ENCODE results near the gene NTHL1. TPM values are rescaled to one million over a fixed set of nuclear protein-coding genes. Genes with fewer than 3 reads are reported as not detected.

NTHL1 gene
- 13.6 TPM for total RNA-seq

GRCh38 chr16:2047330-2048115, at the start of gene NTHL1, which contains the start of gene TSC2:
NTHL1 (minus strand) TSS chr16:2047834; CDS start chr16:2047823, 11 bp downstream.
TSC2 (plus strand) TSS chr16:2047985; CDS start chr16:2048616, 631 bp downstream.
- Histone ChIP-seq H3K9me3 (ENCODE audit: control insufficient read depth in 3 of 3, low read length in 3 of 3) (no peaks in the 10 kb centered on the region), H3K27ac (ENCODE audit: low read depth, low read length) (peak within 1 kb of the TSS; percentile 25), H3K4me1 (ENCODE audit: control insufficient read depth in 3 of 3, insufficient read depth in 3 of 3, low read length in 3 of 3) (peaks cover 23 to 46% (median 36%) of the 10 kb centered on the region in 3 donors), H3K9ac (ENCODE audit: low read depth in 1 of 3, low read length in 3 of 3) (peak within 1 kb of the TSS; percentile 77 to 88 (median 86)), H3K36me3 (ENCODE audit: control insufficient read depth in 3 of 3, insufficient read depth in 3 of 3, low read length in 3 of 3) (peaks cover 9 to 13% (median 12%) of the 10 kb centered on the region in 3 donors), H3K4me3 (ENCODE audit: low read length in 3 of 3) (peak within 1 kb of the TSS; percentile 75 to 88 (median 85)), H3K27me3 (ENCODE audit: control insufficient read depth in 3 of 3, insufficient read depth in 3 of 3, low read length in 3 of 3) (no peaks in the 10 kb centered on the region)

GRCh38 chr16:2096853-2097595, 49.4 kb upstream of the NTHL1 start:
- H3K4me1 ChIP-seq (ENCODE audit: control insufficient read depth in 3 of 3, insufficient read depth in 3 of 3, low read length in 3 of 3), result peaks cover 0 to 7% (median 0%) of the 10 kb centered on the region in 3 donors
- H3K9ac ChIP-seq (ENCODE audit: low read depth in 1 of 3, low read length in 3 of 3), result no peak overlapping the region
- no peak overlapping the region for H3K27ac ChIP-seq (ENCODE audit: low read depth, low read length)
- H3K4me3 ChIP-seq (ENCODE audit: low read length in 3 of 3), result no peak overlapping the region
- no peaks in the 10 kb centered on the region for H3K27me3 ChIP-seq (ENCODE audit: control insufficient read depth in 3 of 3, insufficient read depth in 3 of 3, low read length in 3 of 3)
- H3K9me3 ChIP-seq (ENCODE audit: control insufficient read depth in 3 of 3, low read length in 3 of 3), result no peaks in the 10 kb centered on the region
- peaks cover 53 to 70% (median 64%) of the 10 kb centered on the region in 3 donors for H3K36me3 ChIP-seq (ENCODE audit: control insufficient read depth in 3 of 3, insufficient read depth in 3 of 3, low read length in 3 of 3)

GRCh38 chr16:2095918-2096582, 48.4 kb upstream of the NTHL1 start:
- no peak overlapping the region for H3K27ac ChIP-seq (ENCODE audit: low read depth, low read length)
- H3K27me3 ChIP-seq (ENCODE audit: control insufficient read depth in 3 of 3, insufficient read depth in 3 of 3, low read length in 3 of 3), result no peaks in the 10 kb centered on the region
- peaks cover 0 to 15% (median 3%) of the 10 kb centered on the region in 3 donors for H3K4me1 ChIP-seq (ENCODE audit: control insufficient read depth in 3 of 3, insufficient read depth in 3 of 3, low read length in 3 of 3)
- no peaks in the 10 kb centered on the region for H3K9me3 ChIP-seq (ENCODE audit: control insufficient read depth in 3 of 3, low read length in 3 of 3)
- peaks cover 58 to 70% (median 67%) of the 10 kb centered on the region in 3 donors for H3K36me3 ChIP-seq (ENCODE audit: control insufficient read depth in 3 of 3, insufficient read depth in 3 of 3, low read length in 3 of 3)
- no peak overlapping the region for H3K9ac ChIP-seq (ENCODE audit: low read depth in 1 of 3, low read length in 3 of 3)
- no peak overlapping the region for H3K4me3 ChIP-seq (ENCODE audit: low read length in 3 of 3)

GRCh38 chr16:2095315-2095853, 47.8 kb upstream of the NTHL1 start:
- H3K4me1 ChIP-seq (ENCODE audit: control insufficient read depth in 3 of 3, insufficient read depth in 3 of 3, low read length in 3 of 3), result peaks cover 4 to 21% (median 8%) of the 10 kb centered on the region in 3 donors
- H3K4me3 ChIP-seq (ENCODE audit: low read length in 3 of 3), result no peak overlapping the region
- H3K27me3 ChIP-seq (ENCODE audit: control insufficient read depth in 3 of 3, insufficient read depth in 3 of 3, low read length in 3 of 3), result no peaks in the 10 kb centered on the region
- H3K36me3 ChIP-seq (ENCODE audit: control insufficient read depth in 3 of 3, insufficient read depth in 3 of 3, low read length in 3 of 3), result peaks cover 60 to 67% (median 67%) of the 10 kb centered on the region in 3 donors
- no peak overlapping the region for H3K27ac ChIP-seq (ENCODE audit: low read depth, low read length)
- H3K9ac ChIP-seq (ENCODE audit: low read depth in 1 of 3, low read length in 3 of 3), result no peak overlapping the region
- no peaks in the 10 kb centered on the region for H3K9me3 ChIP-seq (ENCODE audit: control insufficient read depth in 3 of 3, low read length in 3 of 3)

GRCh38 chr16:2093793-2094192, 46.2 kb upstream of the NTHL1 start:
- Histone ChIP-seq H3K27me3 (ENCODE audit: control insufficient read depth in 3 of 3, insufficient read depth in 3 of 3, low read length in 3 of 3) (no peaks in the 10 kb centered on the region), H3K27ac (ENCODE audit: low read depth, low read length) (no peak overlapping the region), H3K4me3 (ENCODE audit: low read length in 3 of 3) (no peak overlapping the region), H3K36me3 (ENCODE audit: control insufficient read depth in 3 of 3, insufficient read depth in 3 of 3, low read length in 3 of 3) (peaks cover 62 to 69% (median 67%) of the 10 kb centered on the region in 3 donors), H3K9ac (ENCODE audit: low read depth in 1 of 3, low read length in 3 of 3) (no peak overlapping the region), H3K9me3 (ENCODE audit: control insufficient read depth in 3 of 3, low read length in 3 of 3) (no peaks in the 10 kb centered on the region), H3K4me1 (ENCODE audit: control insufficient read depth in 3 of 3, insufficient read depth in 3 of 3, low read length in 3 of 3) (peaks cover 16 to 35% (median 23%) of the 10 kb centered on the region in 3 donors)

- no peak overlapping the region for H3K4me3 ChIP-seq (ENCODE audit: low read length in 3 of 3)
- H3K27me3 ChIP-seq (ENCODE audit: control insufficient read depth in 3 of 3, insufficient read depth in 3 of 3, low read length in 3 of 3), result no peaks in the 10 kb centered on the region
- H3K9me3 ChIP-seq (ENCODE audit: control insufficient read depth in 3 of 3, low read length in 3 of 3), result no peaks in the 10 kb centered on the region
- no peak overlapping the region for H3K9ac ChIP-seq (ENCODE audit: low read depth in 1 of 3, low read length in 3 of 3)
- peaks cover 16 to 35% (median 24%) of the 10 kb centered on the region in 3 donors for H3K4me1 ChIP-seq (ENCODE audit: control insufficient read depth in 3 of 3, insufficient read depth in 3 of 3, low read length in 3 of 3)
- H3K36me3 ChIP-seq (ENCODE audit: control insufficient read depth in 3 of 3, insufficient read depth in 3 of 3, low read length in 3 of 3), result peaks cover 65 to 78% (median 76%) of the 10 kb centered on the region in 3 donors
- H3K27ac ChIP-seq (ENCODE audit: low read depth, low read length), result no peak overlapping the region
Observed at GRCh38 chr16:2092866-2093265, 45.2 kb upstream of the NTHL1 start.

- Histone ChIP-seq H3K9me3 (ENCODE audit: control insufficient read depth in 3 of 3, low read length in 3 of 3) (no peaks in the 10 kb centered on the region), H3K27me3 (ENCODE audit: control insufficient read depth in 3 of 3, insufficient read depth in 3 of 3, low read length in 3 of 3) (no peaks in the 10 kb centered on the region), H3K27ac (ENCODE audit: low read depth, low read length) (no peak overlapping the region)
Observed at GRCh38 chr16:2092256-2092620, 44.6 kb upstream of the NTHL1 start.

GRCh38 chr16:2091547-2092255, 44.1 kb upstream of the NTHL1 start:
- no peaks in the 10 kb centered on the region for H3K27me3 ChIP-seq (ENCODE audit: control insufficient read depth in 3 of 3, insufficient read depth in 3 of 3, low read length in 3 of 3)
- H3K9ac ChIP-seq (ENCODE audit: low read depth in 1 of 3, low read length in 3 of 3), result no peak overlapping the region
- H3K9me3 ChIP-seq (ENCODE audit: control insufficient read depth in 3 of 3, low read length in 3 of 3), result no peaks in the 10 kb centered on the region
- no peak overlapping the region for H3K27ac ChIP-seq (ENCODE audit: low read depth, low read length)
- peaks cover 68 to 77% (median 76%) of the 10 kb centered on the region in 3 donors for H3K36me3 ChIP-seq (ENCODE audit: control insufficient read depth in 3 of 3, insufficient read depth in 3 of 3, low read length in 3 of 3)
- no peak overlapping the region for H3K4me3 ChIP-seq (ENCODE audit: low read length in 3 of 3)
- peaks cover 16 to 35% (median 24%) of the 10 kb centered on the region in 3 donors for H3K4me1 ChIP-seq (ENCODE audit: control insufficient read depth in 3 of 3, insufficient read depth in 3 of 3, low read length in 3 of 3)

More at GRCh38 chr16:2092256-2092620, 44.6 kb upstream of the NTHL1 start:
- peaks cover 16 to 35% (median 24%) of the 10 kb centered on the region in 3 donors for H3K4me1 ChIP-seq (ENCODE audit: control insufficient read depth in 3 of 3, insufficient read depth in 3 of 3, low read length in 3 of 3)
- no peak overlapping the region for H3K9ac ChIP-seq (ENCODE audit: low read depth in 1 of 3, low read length in 3 of 3)
- H3K36me3 ChIP-seq (ENCODE audit: control insufficient read depth in 3 of 3, insufficient read depth in 3 of 3, low read length in 3 of 3), result peaks cover 68 to 79% (median 77%) of the 10 kb centered on the region in 3 donors
- no peak overlapping the region for H3K4me3 ChIP-seq (ENCODE audit: low read length in 3 of 3)

Data from skeletal muscle tissue (tissue), 4 donors.